CD14-positive monocyte (primary cell): ENCODE results near the gene GLG1. TPM values are rescaled to one million over a fixed set of nuclear protein-coding genes. Genes with fewer than 3 reads are reported as not detected.

Source experiments
- DNase-seq, 3 donors: peaks; one replicate each; pipeline ENCODE4 v3.0.0-alpha.2; 2011 to 2022
- H2AFZ ChIP-seq: 2 replicates; pipeline ENCODE4 v1.6.0; 2012; ENCODE audit warnings: mild to moderate bottlenecking, low read depth, low read length, inconsistent platforms; ENCODE audit not compliant: insufficient read depth, poor library complexity, severe bottlenecking
- H3K27ac ChIP-seq, 2 donors: 1 replicate in 1 of 2; 2 replicates in 1 of 2; pipeline ENCODE4 v1.5.1; 2012 to 2013; ENCODE audit warnings: low read length in 2 of 2, control low read depth in 1 of 2, inconsistent platforms in 1 of 2, low read depth in 1 of 2, mild to moderate bottlenecking in 1 of 2
- H3K27me3 ChIP-seq, 2 donors: one replicate each; pipeline versions ENCODE4 v1.6.0 to v1.6.1; 2011 to 2013; ENCODE audit warnings: low read length in 2 of 2; ENCODE audit not compliant: control insufficient read depth in 2 of 2, insufficient read depth in 2 of 2
- H3K36me3 ChIP-seq, 2 donors: replicated peaks in 1 of 2; 1 replicate in 1 of 2; 2 replicates in 1 of 2; pipeline versions ENCODE4 v1.5.1 to v1.6.1; 2012 to 2013; ENCODE audit warnings: low read length in 2 of 2, control low read depth in 1 of 2, inconsistent platforms in 1 of 2, mild to moderate bottlenecking in 1 of 2; ENCODE audit not compliant: insufficient read depth in 2 of 2, control insufficient read depth in 1 of 2
- H3K4me1 ChIP-seq, 2 donors: 1 replicate in 1 of 2; 2 replicates in 1 of 2; pipeline versions ENCODE4 v1.5.1 to v1.6.1; 2012 to 2013; ENCODE audit warnings: low read length in 2 of 2, control low read depth in 1 of 2, inconsistent platforms in 1 of 2, mild to moderate bottlenecking in 1 of 2, moderate library complexity in 1 of 2; ENCODE audit not compliant: insufficient read depth in 2 of 2, control insufficient read depth in 1 of 2
- H3K4me2 ChIP-seq: replicated peaks from 2 replicates; pipeline ENCODE3; 2012; ENCODE audit warnings: low read length, moderate library complexity, mild to moderate bottlenecking; ENCODE audit not compliant: poor library complexity, severe bottlenecking; ENCODE audit errors: extremely low read depth
- H3K4me3 ChIP-seq, 3 experiments: fragments of 200-600 bp in 1 of 3; sonication (generic) in 1 of 3; replicated peaks in 1 of 3; 1 replicate in 2 of 3; 2 replicates in 1 of 3; pipeline ENCODE4 v1.5.1; 2011 to 2013; ENCODE audit warnings: low read length in 3 of 3, mild to moderate bottlenecking in 3 of 3, control low read depth in 2 of 3, low read depth in 2 of 3, inconsistent platforms in 1 of 3, moderate library complexity in 1 of 3
- H3K79me2 ChIP-seq: 2 replicates; pipeline ENCODE4 v1.6.0; 2012; ENCODE audit warnings: mild to moderate bottlenecking, control low read depth, inconsistent platforms, low read length, moderate library complexity; ENCODE audit not compliant: insufficient read depth
- H3K9ac ChIP-seq: 2 replicates; pipeline ENCODE4 v1.6.0; 2017; ENCODE audit warnings: low read length, mild to moderate bottlenecking; ENCODE audit not compliant: insufficient read depth, poor library complexity, severe bottlenecking
- H3K9me3 ChIP-seq, 2 donors: replicated peaks in 1 of 2; 1 replicate in 1 of 2; 2 replicates in 1 of 2; pipeline versions ENCODE4 v1.5.1 to v1.6.1; 2012 to 2013; ENCODE audit warnings: low read length in 2 of 2, control low read depth in 1 of 2; ENCODE audit not compliant: control insufficient read depth in 1 of 2, insufficient read depth in 1 of 2
- H4K20me1 ChIP-seq: 2 replicates; pipeline ENCODE4 v1.6.0; 2012; ENCODE audit warnings: mild to moderate bottlenecking, low read length, control low read depth, moderate library complexity; ENCODE audit not compliant: insufficient read depth
- H3K27ac Mint-ChIP-seq, 7 donors: one replicate each; pipeline ENCODE4 v1.8.0; 2020; ENCODE audit warnings: mild to moderate bottlenecking in 7 of 7, mixed read lengths in 7 of 7, moderate library complexity in 6 of 7, inconsistent platforms in 2 of 7
- H3K27me3 Mint-ChIP-seq, 3 donors: one replicate each; pipeline ENCODE4 v1.8.0; 2021 to 2022; ENCODE audit warnings: low read depth in 3 of 3, mild to moderate bottlenecking in 3 of 3, mixed read lengths in 3 of 3, moderate library complexity in 3 of 3, inconsistent platforms in 1 of 3
- H3K36me3 Mint-ChIP-seq, 2 donors: one replicate each; pipeline ENCODE4 v1.8.0; 2020; ENCODE audit warnings: mixed read lengths in 2 of 2, inconsistent platforms in 1 of 2, mild to moderate bottlenecking in 1 of 2
- H3K4me1 Mint-ChIP-seq: one replicate; pipeline ENCODE4 v1.8.0; 2020; ENCODE audit warnings: mild to moderate bottlenecking, mixed read lengths
- H3K4me3 Mint-ChIP-seq, 2 donors: one replicate each; pipeline ENCODE4 v1.8.0; 2020; ENCODE audit warnings: mild to moderate bottlenecking in 2 of 2, mixed read lengths in 2 of 2, moderate library complexity in 1 of 2
- H3K9me3 Mint-ChIP-seq, 7 donors: one replicate each; pipeline ENCODE4 v1.8.0; 2020 to 2022; ENCODE audit warnings: mixed read lengths in 7 of 7, mild to moderate bottlenecking in 6 of 7, moderate library complexity in 6 of 7, inconsistent platforms in 2 of 7
- WGBS: methylation state at CpG from one replicate; pipeline ENCODE4 v1.1.5; 2013; ENCODE audit warnings: missing lambda C conversion rate; ENCODE audit not compliant: insufficient coverage; 5-methylcytosine and 5-hydroxymethylcytosine counted together
- intact Hi-C, 2 donors: fragments of 100-400 bp; cut with micrococcal nuclease; formaldehyde crosslinking; loops; one replicate each; pipeline versions ENCODE4 v1.15.0 to v1.15.1; 2023
- polyA plus RNA-seq, 3 donors: library from polyadenylated mRNA; depleted of rRNA in 1 of 3; unstranded in 2 of 3; stranded (reverse) in 1 of 3; fragments of 300-500 nt in 2 of 3; fragments of >200 nt in 1 of 3; fragmentation: Illumina TruSeq in 2 of 3; gene quantifications; 1 replicate in 2 of 3; 2 replicates in 1 of 3; pipeline ENCODE4 v1.2.3, GENCODE V29; 2012 to 2021
- TF ChIP-seq, protein P1 (sequence below): fragments of 200-600 bp; IDR thresholded peaks from one replicate; pipeline ENCODE4 v1.8.0; 2022; ENCODE audit warnings: antibody characterized with exemption, mild to moderate bottlenecking

Gene GLG1
- polyA plus RNA-seq, 3 donors, result 40.3 to 69.1 (median 51.1) TPM

DNA sequence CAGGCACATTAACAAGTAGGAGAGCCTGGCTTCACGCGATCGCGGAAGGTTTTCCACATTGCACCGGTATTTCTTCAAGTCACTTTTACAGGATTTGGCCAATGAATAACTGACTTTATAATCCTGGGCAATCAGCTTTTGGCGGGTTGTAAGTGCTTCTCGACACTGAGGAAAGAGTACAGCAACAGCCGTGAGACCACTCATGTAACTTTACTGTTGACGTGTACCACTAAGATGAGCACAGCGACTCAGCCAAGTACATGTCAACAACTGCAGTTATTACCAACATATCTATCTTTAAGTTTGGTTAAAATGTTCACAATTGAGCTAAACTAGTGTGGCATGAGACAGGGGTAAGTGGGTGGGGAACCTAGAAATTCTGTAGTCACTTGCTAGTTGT, 113.9 kb downstream of the GLG1 start:
- H3K27ac ChIP-seq, result no peak overlapping the region
- 100% methylated on average over 6 of the region's 10 CpGs for WGBS
- H3K27ac Mint-ChIP-seq, result peak overlapping the region in 1 of 7 donors; percentile 76
- no peak overlapping the region for H3K9ac ChIP-seq
- H3K9me3 Mint-ChIP-seq, result no peaks in the 10 kb centered on the region
- no peak for DNase-seq
- H2AFZ ChIP-seq, result no peak overlapping the region
- no peak overlapping the region for H3K4me3 ChIP-seq
- peaks cover 68 to 87% of the 10 kb centered on the region in 2 donors for H3K36me3 Mint-ChIP-seq
- H3K9me3 ChIP-seq, result no peaks in the 10 kb centered on the region
- no peaks in the 10 kb centered on the region for H3K27me3 Mint-ChIP-seq
- TF ChIP-seq, protein P1, sequence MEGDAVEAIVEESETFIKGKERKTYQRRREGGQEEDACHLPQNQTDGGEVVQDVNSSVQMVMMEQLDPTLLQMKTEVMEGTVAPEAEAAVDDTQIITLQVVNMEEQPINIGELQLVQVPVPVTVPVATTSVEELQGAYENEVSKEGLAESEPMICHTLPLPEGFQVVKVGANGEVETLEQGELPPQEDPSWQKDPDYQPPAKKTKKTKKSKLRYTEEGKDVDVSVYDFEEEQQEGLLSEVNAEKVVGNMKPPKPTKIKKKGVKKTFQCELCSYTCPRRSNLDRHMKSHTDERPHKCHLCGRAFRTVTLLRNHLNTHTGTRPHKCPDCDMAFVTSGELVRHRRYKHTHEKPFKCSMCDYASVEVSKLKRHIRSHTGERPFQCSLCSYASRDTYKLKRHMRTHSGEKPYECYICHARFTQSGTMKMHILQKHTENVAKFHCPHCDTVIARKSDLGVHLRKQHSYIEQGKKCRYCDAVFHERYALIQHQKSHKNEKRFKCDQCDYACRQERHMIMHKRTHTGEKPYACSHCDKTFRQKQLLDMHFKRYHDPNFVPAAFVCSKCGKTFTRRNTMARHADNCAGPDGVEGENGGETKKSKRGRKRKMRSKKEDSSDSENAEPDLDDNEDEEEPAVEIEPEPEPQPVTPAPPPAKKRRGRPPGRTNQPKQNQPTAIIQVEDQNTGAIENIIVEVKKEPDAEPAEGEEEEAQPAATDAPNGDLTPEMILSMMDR, result no peak
- H3K4me3 Mint-ChIP-seq, result no peak overlapping the region
- intact Hi-C loops, result no loop called here
- H3K79me2 ChIP-seq, result no peaks in the 10 kb centered on the region
- peaks cover 58 to 93% of the 10 kb centered on the region in 2 donors for H3K36me3 ChIP-seq
- H3K27me3 ChIP-seq, result no peaks in the 10 kb centered on the region
- no peaks in the 10 kb centered on the region for H4K20me1 ChIP-seq
- no peaks in the 10 kb centered on the region for H3K4me1 Mint-ChIP-seq
- H3K4me1 ChIP-seq, result no peaks in the 10 kb centered on the region
- H3K4me2 ChIP-seq, result no peak overlapping the region

DNA sequence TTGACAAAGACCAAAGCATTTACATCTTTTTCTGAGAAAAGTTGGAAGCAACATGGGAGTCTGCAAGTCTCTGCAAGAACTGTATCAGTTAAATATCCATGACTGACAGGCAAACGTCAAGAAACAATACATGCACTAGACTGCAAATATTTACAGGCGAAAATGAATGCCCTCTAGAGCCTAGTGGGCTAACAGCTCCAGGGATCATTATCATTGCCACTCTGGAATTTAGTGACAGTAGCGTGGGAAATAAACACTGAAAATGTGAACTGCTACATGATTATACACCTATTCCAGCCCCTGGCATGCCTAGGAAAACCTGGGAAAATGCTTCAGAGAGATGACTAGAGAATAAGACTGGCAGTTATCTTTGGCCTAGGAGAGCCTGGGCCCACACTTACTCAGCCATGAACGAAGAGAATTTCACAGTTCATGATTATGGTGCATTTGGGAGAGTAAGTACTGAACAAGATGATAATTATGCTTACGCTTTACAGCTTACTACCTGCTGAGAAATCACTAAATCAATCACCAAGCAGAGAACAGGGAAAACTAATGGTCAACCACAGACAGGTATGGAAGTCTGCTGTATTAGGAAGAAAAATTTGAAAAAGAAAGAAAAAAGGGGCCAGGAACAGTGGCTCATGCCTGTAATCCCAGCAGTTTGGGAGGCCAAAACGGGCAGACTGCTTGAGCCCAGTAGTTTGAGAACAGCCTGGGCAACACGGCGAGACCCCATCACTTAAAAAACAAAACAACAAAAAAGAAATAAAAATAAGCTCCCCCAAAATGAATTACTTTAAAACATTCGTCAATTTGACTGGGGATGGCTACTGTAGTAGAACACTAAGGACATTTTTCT, 119.0 kb downstream of the GLG1 start:
- Mint-ChIP-seq H3K4me3 (no peak overlapping the region), H3K9me3 (no peaks in the 10 kb centered on the region), H3K27ac (no peak overlapping the region), H3K27me3 (no peaks in the 10 kb centered on the region), H3K36me3 (peaks cover 63 to 94% of the 10 kb centered on the region in 2 donors), H3K4me1 (no peaks in the 10 kb centered on the region)
- no peak overlapping the region for H3K27ac ChIP-seq
- intact Hi-C loops, result no loop called here
- no peak for DNase-seq
- no peak overlapping the region for H3K9ac ChIP-seq
- H3K9me3 ChIP-seq, result no peaks in the 10 kb centered on the region
- H3K27me3 ChIP-seq, result no peaks in the 10 kb centered on the region
- H3K36me3 ChIP-seq, result peaks cover 70 to 97% of the 10 kb centered on the region in 2 donors
- no CpG with 5 or more reads among the region's 9 CpGs for WGBS
- H3K79me2 ChIP-seq, result no peaks in the 10 kb centered on the region
- no peak overlapping the region for H2AFZ ChIP-seq
- H4K20me1 ChIP-seq, result peaks cover 9% of the 10 kb centered on the region
- TF ChIP-seq, protein P1, result no peak
- H3K4me3 ChIP-seq, result no peak overlapping the region
- H3K4me2 ChIP-seq, result no peak overlapping the region
- no peaks in the 10 kb centered on the region for H3K4me1 ChIP-seq
